ENCODE results near the gene CASP2. TPM values are rescaled to one million over a fixed set of nuclear protein-coding genes. Genes with fewer than 3 reads are reported as not detected.

CASP2 gene
- total RNA-seq, 1 donor from 2014 or later = 19.0 TPM

GRCh38 chr7:143331179-143331801 lies 43.1 kb downstream of the CASP2 start:
- peak; percentile 70 for DNase-seq (ENCODE audit: low read depth)

GRCh38 chr7:143334244-143334643 lies 46.1 kb downstream of the CASP2 start:
- no peak for DNase-seq (ENCODE audit: low read depth)

- no peak for DNase-seq (ENCODE audit: low read depth)
Observed at GRCh38 chr7:143337216-143337615, 49.1 kb downstream of the CASP2 start.

GRCh38 chr7:143341842-143342241 lies 53.7 kb downstream of the CASP2 start:
- DNase-seq (ENCODE audit: low read depth) = no peak

- DNase-seq (ENCODE audit: low read depth) = no peak
Observed at GRCh38 chr7:143343596-143343995, 55.4 kb downstream of the CASP2 start.

- peak; percentile 32 for DNase-seq (ENCODE audit: low read depth)
Observed at GRCh38 chr7:143345428-143345900, 57.3 kb downstream of the CASP2 start.

GRCh38 chr7:143346018-143346417 lies 57.9 kb downstream of the CASP2 start:
- no peak for DNase-seq (ENCODE audit: low read depth)

- no peak for DNase-seq (ENCODE audit: low read depth)
Observed at GRCh38 chr7:143347950-143348349, 59.8 kb downstream of the CASP2 start.

- no peak for DNase-seq (ENCODE audit: low read depth)
Observed at GRCh38 chr7:143351060-143351459, 62.9 kb downstream of the CASP2 start.

GRCh38 chr7:143351574-143351973 lies 63.4 kb downstream of the CASP2 start:
- no peak for DNase-seq (ENCODE audit: low read depth)

- DNase-seq (ENCODE audit: low read depth) = no peak
Observed at GRCh38 chr7:143352531-143353002, 64.4 kb downstream of the CASP2 start.

- DNase-seq (ENCODE audit: low read depth) = no peak
Observed at GRCh38 chr7:143354376-143354775, 66.2 kb downstream of the CASP2 start.

GRCh38 chr7:143354965-143355364 lies 66.8 kb downstream of the CASP2 start:
- DNase-seq (ENCODE audit: low read depth) = no peak

- DNase-seq (ENCODE audit: low read depth) = no peak
Observed at GRCh38 chr7:143355450-143356385, 67.6 kb downstream of the CASP2 start.

- no peak for DNase-seq (ENCODE audit: low read depth)
Observed at GRCh38 chr7:143356414-143357050, 68.4 kb downstream of the CASP2 start.

Other genes starting within 250 kb of the CASP2 start
- gene OR6V1, start 236.0 kb upstream of the CASP2 start, total RNA-seq = not detected in 2 replicates
- not detected in 2 replicates for gene PIP, start 156.3 kb upstream of the CASP2 start, total RNA-seq
- gene TAS2R39, start 104.9 kb upstream of the CASP2 start, total RNA-seq = not detected in 2 replicates
- not detected in 2 replicates for gene TAS2R40, start 66.3 kb upstream of the CASP2 start, total RNA-seq
- gene GSTK1, start 24.9 kb upstream of the CASP2 start, total RNA-seq = 123 and 150 TPM in 2 replicates
- 48.2 and 70.5 TPM in 2 replicates for gene TMEM139, start 3.4 kb upstream of the CASP2 start, total RNA-seq
- gene CLCN1, start 27.8 kb downstream of the CASP2 start, total RNA-seq = not detected in 2 replicates
- gene FAM131B, start 74.4 kb downstream of the CASP2 start, total RNA-seq = 1.0 and 4.2 TPM in 2 replicates
- 14.4 and 92.3 TPM in 2 replicates for gene ZYX, start 93.0 kb downstream of the CASP2 start, total RNA-seq
- gene EPHA1, start 120.5 kb downstream of the CASP2 start, total RNA-seq = 4.8 and 13.7 TPM in 2 replicates
- gene TAS2R60, start 155.1 kb downstream of the CASP2 start, total RNA-seq = not detected in 2 replicates
- not detected in 2 replicates for gene TAS2R41, start 189.5 kb downstream of the CASP2 start, total RNA-seq

Data from renal cortical epithelial cell (primary cell).